ENCODE results near the gene GSTA3. TPM values are rescaled to one million over a fixed set of nuclear protein-coding genes. Genes with fewer than 3 reads are reported as not detected.
"Not testable (repeated sequence)": the region's sequence is repeated elsewhere in the genome, so short reads cannot be mapped to it uniquely, and the experiment has no call there.

The GSTA3 gene
- total RNA-seq: not detected in 2 replicates
- long read RNA-seq: 0 reads

GRCh38 chr6:52909531-52909930 lies at the start of gene GSTA3:
Gene GSTA3, minus strand, starts transcription at chr6:52909698. Its CDS starts 3,864 bp downstream, at chr6:52905834.
- Mint-ChIP-seq H3K4me3 (no peak within 1 kb of the TSS), H3K27me3 (ENCODE audit: low read depth) (no peaks in the 10 kb centered on the region), H3K4me1 (no peaks in the 10 kb centered on the region), H3K27ac (ENCODE audit: unreplicated experiment) (no peak within 1 kb of the TSS), H3K36me3 (ENCODE audit: low read depth) (peaks cover 4% of the 10 kb centered on the region), H3K9me3 (peaks cover 2% of the 10 kb centered on the region)
- no peak for TF ChIP-seq CTCF (conservative IDR thresholded peaks at IDR 0.05)
- DNase-seq (ENCODE audit: low read depth, low spot score): no peak

- TF ChIP-seq CTCF (conservative IDR thresholded peaks at IDR 0.05): no peak
- peaks cover 9% of the 10 kb centered on the region for H3K4me1 Mint-ChIP-seq
- H3K27me3 Mint-ChIP-seq (ENCODE audit: low read depth): no peaks in the 10 kb centered on the region
- no peak overlapping the region for H3K27ac Mint-ChIP-seq (ENCODE audit: unreplicated experiment)
- DNase-seq (ENCODE audit: low read depth, low spot score): no peak
- H3K9me3 Mint-ChIP-seq: peaks cover 2% of the 10 kb centered on the region
- no peak overlapping the region for H3K4me3 Mint-ChIP-seq
- H3K36me3 Mint-ChIP-seq (ENCODE audit: low read depth): no peaks in the 10 kb centered on the region
Measured at GRCh38 chr6:52958546-52959255, 49.2 kb upstream of the GSTA3 start.

GRCh38 chr6:52955871-52956270 lies 46.4 kb upstream of the GSTA3 start:
- Mint-ChIP-seq H3K27ac (ENCODE audit: unreplicated experiment) (no peak overlapping the region), H3K9me3 (peaks cover 2% of the 10 kb centered on the region), H3K4me1 (peaks cover 6% of the 10 kb centered on the region), H3K4me3 (no peak overlapping the region), H3K27me3 (ENCODE audit: low read depth) (no peaks in the 10 kb centered on the region), H3K36me3 (ENCODE audit: low read depth) (no peaks in the 10 kb centered on the region)
- no peak for DNase-seq (ENCODE audit: low read depth, low spot score)
- no peak for TF ChIP-seq CTCF (conservative IDR thresholded peaks at IDR 0.05)

GRCh38 chr6:52953911-52954839 lies 44.7 kb upstream of the GSTA3 start:
- Mint-ChIP-seq H3K27ac (ENCODE audit: unreplicated experiment) (no peak overlapping the region), H3K9me3 (peaks cover 2% of the 10 kb centered on the region), H3K27me3 (ENCODE audit: low read depth) (no peaks in the 10 kb centered on the region), H3K4me3 (no peak overlapping the region), H3K4me1 (no peaks in the 10 kb centered on the region), H3K36me3 (ENCODE audit: low read depth) (no peaks in the 10 kb centered on the region)
- DNase-seq (ENCODE audit: low read depth, low spot score): no peak
- TF ChIP-seq CTCF (conservative IDR thresholded peaks at IDR 0.05): no peak

- peaks cover 19% of the 10 kb centered on the region for H3K4me1 Mint-ChIP-seq
- no peaks in the 10 kb centered on the region for H3K27me3 Mint-ChIP-seq (ENCODE audit: low read depth)
- no peaks in the 10 kb centered on the region for H3K9me3 Mint-ChIP-seq
- H3K36me3 Mint-ChIP-seq (ENCODE audit: low read depth): no peaks in the 10 kb centered on the region
- no peak for TF ChIP-seq CTCF (conservative IDR thresholded peaks at IDR 0.05)
- no peak for DNase-seq (ENCODE audit: low read depth, low spot score)
- H3K4me3 Mint-ChIP-seq: no peak overlapping the region
- peak overlapping the region; percentile 3 for H3K27ac Mint-ChIP-seq (ENCODE audit: unreplicated experiment)
Measured at GRCh38 chr6:52946306-52946705, 36.8 kb upstream of the GSTA3 start.

- peaks cover 19% of the 10 kb centered on the region for H3K4me1 Mint-ChIP-seq
- H3K36me3 Mint-ChIP-seq (ENCODE audit: low read depth); DNase-seq (ENCODE audit: low read depth, low spot score); H3K27me3 Mint-ChIP-seq (ENCODE audit: low read depth); H3K4me3 Mint-ChIP-seq; H3K9me3 Mint-ChIP-seq; H3K27ac Mint-ChIP-seq (ENCODE audit: unreplicated experiment): not testable (repeated sequence)
Measured at GRCh38 chr6:52942821-52943220, 33.3 kb upstream of the GSTA3 start.

All from neural crest cell (in vitro differentiated cells).